HG03378 (cell line): Measurements from ENCODE around the gene RBM6.

Source experiments
- ATAC-seq: cut with Tn5 transposase; IDR thresholded peaks from one replicate; pipeline ENCODE4 v1.9.1; 2021; ENCODE audit warnings: mild to moderate bottlenecking, moderate library complexity; ENCODE audit not compliant: unreplicated experiment

The RBM6 gene

DNA sequence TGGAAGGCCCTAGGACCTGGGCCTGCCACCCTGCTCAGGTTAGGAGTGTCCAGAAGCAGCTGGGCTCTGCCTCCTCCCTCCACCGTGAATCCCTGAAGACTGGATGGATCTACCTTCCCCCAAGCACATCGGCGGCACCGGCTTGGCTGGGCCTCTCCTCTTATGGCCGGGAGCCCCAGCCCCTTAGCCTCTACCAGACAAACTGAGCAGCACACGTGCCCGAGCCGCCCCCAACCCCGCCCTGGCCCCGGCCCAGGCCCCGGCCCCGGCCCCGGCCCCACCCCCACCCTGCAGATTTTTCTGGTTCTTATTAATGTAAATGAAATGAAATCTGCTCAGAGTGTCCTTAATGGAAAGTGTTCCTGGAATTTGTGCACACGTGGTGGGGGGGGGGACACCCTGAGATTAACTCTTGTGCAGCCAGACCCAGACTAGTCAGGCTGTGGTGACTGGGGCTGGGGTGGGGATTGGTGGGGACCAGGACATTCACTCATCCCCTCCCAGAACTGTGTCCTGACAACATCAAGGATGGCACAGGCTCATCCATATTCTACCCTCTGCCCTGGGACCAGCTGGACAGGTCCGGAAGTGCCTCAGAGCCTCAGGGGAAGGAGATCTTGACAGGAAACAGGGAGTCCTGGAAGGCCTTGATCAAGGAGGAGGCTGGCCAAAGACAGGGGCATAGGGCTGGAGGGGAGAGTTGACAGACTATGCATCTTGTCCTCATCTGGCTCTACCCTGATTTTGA is 184.3 kb downstream of the RBM6 start:
- no peak for ATAC-seq

DNA sequence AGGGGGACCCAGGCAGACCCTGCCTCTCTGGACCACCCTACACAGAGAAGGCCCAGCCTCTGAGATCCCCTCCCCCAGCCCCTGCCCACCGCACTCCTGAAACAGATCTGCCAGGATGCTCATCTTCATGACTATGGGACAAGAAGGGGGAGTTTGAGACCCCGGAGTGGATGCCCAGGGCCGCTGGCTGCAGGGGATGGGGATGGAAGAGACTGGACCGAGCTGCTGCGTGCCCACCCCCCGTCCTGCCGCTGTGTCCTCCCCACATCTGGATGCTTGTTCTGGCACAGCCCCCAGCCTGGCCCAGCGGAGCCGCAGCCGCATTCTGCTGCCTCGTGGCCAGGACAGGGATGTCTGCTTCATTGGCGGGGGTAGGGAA is 184.8 kb downstream of the RBM6 start:
- ATAC-seq: no peak

DNA sequence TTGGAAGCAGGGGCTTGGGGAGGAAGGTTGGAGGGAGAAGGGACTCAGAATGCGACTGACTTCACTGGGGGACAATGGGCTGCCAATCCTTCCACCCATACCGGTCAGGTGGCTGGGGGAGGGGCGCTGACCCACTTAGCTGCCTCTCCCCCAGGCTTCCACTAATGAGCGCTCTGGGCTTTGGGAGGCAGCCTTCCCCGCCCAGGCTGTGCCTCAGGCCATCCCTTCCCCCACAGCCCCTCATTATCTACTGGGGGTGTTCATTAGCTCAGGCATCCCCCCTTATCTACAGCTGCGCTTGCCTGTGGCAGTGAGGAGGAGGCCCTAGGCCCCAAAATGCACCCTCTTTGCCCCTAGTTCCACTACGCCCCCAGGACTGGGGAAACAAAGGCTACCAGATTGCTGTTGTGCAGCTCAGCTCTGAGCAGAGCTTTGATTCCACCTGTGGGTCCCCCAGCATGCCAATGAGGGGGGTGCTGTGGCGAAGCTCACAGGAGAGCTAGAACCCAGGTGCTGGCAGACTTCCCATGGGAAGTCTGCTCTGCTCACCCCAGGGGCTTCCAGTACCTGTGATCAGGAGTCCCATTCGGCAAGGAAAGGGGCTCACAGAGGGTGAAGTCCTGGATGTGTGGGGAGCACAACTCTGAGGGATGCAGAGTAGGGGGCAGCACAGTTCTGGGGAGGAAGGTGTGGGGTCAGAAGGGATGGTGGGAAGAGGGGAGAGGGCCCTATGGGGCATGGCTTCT is 185.8 kb downstream of the RBM6 start:
- ATAC-seq: no peak

DNA sequence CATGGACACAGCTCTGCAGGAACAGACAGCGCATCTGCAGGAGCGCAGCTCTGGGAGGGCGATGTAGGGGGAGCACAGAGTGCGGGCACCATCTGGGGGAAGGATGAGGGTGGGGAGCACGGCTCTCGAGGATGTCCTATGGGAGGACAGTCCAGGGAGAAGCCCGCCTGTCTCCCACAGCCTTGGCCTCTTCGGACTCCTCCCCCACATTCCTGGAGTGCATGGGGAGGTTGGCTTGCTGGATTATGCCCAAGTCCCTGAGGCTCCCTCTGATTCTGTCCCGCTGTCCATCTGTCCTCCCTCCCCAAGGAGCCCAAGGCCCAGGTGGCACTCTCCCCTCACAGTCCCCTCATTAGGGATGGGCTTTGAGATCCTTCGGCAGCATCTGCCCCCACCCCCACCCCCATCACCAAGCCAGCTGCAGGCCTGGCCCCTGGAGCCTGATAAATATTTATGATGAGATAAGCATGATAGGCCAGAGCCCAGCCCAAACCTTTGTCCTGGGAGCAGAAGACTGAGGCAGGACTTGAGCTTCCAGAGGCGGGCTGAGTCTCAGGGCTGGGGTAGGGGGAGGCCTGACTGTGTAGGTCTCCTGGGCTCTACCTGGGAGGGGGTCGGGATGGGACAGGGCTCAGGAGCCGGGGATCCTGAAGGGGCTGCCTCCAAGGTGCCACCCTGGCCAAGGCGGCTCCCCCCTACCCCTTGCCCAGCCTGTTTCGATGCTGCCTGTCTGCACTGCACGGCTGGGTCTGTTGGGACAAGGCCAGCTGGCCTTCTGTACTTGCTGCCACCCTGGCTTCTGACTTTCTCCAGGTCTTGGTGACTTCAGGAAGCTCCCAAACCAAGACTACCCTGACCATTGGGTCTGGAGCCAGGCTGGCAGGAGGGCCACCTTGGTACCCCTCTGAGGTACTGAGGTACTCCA is 186.6 kb downstream of the RBM6 start:
- ATAC-seq: no peak
